ENCODE measurements around the gene SSH2. TPM values are rescaled to one million over a fixed set of nuclear protein-coding genes. Genes with fewer than 3 reads are reported as not detected.
"Not testable (repeated sequence)": the region's sequence is repeated elsewhere in the genome, so short reads cannot be mapped to it uniquely, and the experiment has no call there.

Gene SSH2
- total RNA-seq, 1 experiment from 2014 or later, result 22.9 TPM

DNA sequence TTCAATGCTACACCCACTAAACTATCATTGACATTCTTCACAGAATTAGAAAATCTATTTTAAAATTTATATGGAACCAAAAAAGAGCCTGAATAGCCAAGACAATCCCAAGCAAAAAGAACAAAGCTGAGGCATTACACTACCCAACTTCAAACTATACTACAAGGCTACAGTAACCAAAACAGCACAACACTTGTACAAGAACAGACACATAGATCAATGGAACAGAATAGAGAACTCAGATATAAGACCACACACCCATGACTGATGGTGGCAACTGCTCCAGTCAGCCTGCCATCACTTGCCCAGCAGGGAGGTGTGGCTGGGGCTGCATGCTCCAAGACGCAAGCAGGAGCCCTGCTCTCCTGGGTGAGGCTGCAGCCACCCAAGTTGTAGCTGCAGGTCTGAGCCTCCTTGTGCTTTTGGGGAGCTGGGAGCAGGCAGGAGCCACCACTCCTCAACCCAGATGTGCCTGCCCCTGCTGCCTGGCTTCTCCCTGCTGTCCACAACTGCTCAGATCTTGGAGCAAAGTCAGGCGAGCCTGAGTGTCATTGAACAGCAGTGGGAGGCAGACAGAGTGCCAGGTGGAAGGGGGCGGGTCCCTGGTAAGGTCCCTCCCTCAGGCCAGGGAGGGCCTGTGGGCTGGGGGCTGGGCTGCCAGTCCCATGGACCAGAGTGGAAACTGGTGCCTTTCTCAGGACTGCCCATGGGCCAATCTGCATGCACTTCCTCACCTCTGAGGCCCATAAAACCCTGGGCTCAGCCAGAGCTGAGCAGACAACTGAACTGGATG lies 24.7 kb downstream of the SSH2 start:
- Mint-ChIP-seq H3K36me3 (ENCODE audit: insufficient read depth, unreplicated experiment) (no peaks in the 10 kb centered on the region), H3K4me3 (ENCODE audit: low read depth, unreplicated experiment) (no peak overlapping the region), H3K27ac (ENCODE audit: unreplicated experiment) (no peak overlapping the region), H3K4me1 (ENCODE audit: low read depth, unreplicated experiment) (no peaks in the 10 kb centered on the region), H3K27me3 (ENCODE audit: unreplicated experiment) (no peaks in the 10 kb centered on the region), H3K9me3 (ENCODE audit: low read depth, unreplicated experiment) (peaks cover 9% of the 10 kb centered on the region)
- no peak for DNase-seq
- TF ChIP-seq, protein P1, sequence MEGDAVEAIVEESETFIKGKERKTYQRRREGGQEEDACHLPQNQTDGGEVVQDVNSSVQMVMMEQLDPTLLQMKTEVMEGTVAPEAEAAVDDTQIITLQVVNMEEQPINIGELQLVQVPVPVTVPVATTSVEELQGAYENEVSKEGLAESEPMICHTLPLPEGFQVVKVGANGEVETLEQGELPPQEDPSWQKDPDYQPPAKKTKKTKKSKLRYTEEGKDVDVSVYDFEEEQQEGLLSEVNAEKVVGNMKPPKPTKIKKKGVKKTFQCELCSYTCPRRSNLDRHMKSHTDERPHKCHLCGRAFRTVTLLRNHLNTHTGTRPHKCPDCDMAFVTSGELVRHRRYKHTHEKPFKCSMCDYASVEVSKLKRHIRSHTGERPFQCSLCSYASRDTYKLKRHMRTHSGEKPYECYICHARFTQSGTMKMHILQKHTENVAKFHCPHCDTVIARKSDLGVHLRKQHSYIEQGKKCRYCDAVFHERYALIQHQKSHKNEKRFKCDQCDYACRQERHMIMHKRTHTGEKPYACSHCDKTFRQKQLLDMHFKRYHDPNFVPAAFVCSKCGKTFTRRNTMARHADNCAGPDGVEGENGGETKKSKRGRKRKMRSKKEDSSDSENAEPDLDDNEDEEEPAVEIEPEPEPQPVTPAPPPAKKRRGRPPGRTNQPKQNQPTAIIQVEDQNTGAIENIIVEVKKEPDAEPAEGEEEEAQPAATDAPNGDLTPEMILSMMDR (IDR thresholded peaks at IDR 0.05; ENCODE audit: unreplicated experiment), result no peak
- CTCF ChIA-PET, result no interaction called here
- intact Hi-C loops (cut with micrococcal nuclease; ENCODE audit: unreplicated experiment), result no loop called here
- BruUV-seq (replicated peaks), result no TSS peak

DNA sequence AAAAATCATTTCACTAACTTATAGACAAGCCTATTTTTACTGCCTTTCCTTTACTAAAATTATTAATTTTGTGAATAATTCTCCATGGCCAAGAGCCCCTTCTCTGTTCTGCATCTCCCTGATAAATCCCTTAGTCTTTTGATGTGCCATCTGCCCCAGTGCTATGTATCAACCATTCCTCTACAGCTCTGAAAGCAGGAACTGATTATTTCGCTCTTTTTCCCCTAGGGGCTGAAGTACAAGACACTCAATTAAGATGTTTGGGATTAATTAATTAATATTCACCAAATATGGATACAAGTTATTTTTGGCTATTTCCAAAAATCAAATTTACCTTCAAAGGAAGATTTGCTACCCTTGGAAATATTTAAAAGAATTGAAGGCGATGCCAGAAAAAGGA lies 26.6 kb downstream of the SSH2 start:
- no peak overlapping the region for H3K27ac Mint-ChIP-seq (ENCODE audit: unreplicated experiment)
- H3K4me3 Mint-ChIP-seq (ENCODE audit: low read depth, unreplicated experiment), result no peak overlapping the region
- H3K4me1 Mint-ChIP-seq (ENCODE audit: low read depth, unreplicated experiment), result no peaks in the 10 kb centered on the region
- H3K9me3 Mint-ChIP-seq (ENCODE audit: low read depth, unreplicated experiment), result peaks cover 9% of the 10 kb centered on the region
- CTCF ChIA-PET, result no interaction called here
- TF ChIP-seq, protein P1 (IDR thresholded peaks at IDR 0.05; ENCODE audit: unreplicated experiment), result no peak
- no peaks in the 10 kb centered on the region for H3K27me3 Mint-ChIP-seq (ENCODE audit: unreplicated experiment)
- intact Hi-C loops (cut with micrococcal nuclease; ENCODE audit: unreplicated experiment), result no loop called here
- no TSS peak for BruUV-seq (replicated peaks)
- no peaks in the 10 kb centered on the region for H3K36me3 Mint-ChIP-seq (ENCODE audit: insufficient read depth, unreplicated experiment)
- DNase-seq, result no peak

DNA sequence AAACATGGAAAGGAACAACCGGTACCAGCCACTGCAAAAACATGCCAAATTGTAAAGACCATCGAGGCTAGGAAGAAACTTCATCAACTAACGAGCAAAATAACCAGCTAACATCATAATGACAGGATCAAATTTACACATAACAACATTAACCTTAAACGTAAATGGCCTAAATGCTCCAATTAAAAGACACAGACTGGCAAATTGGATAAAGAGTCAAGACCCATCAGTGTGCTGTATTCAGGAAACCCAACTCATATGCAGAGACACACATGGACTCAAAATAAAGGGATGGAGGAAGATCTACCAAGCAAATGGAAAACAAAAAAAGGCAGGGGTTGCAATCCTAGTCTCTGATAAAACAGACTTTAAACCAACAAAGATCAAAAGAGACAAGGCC lies 32.9 kb downstream of the SSH2 start:
- H3K36me3 Mint-ChIP-seq (ENCODE audit: insufficient read depth, unreplicated experiment); BruUV-seq (replicated peaks); intact Hi-C loops (cut with micrococcal nuclease; ENCODE audit: unreplicated experiment); DNase-seq; H3K27ac Mint-ChIP-seq (ENCODE audit: unreplicated experiment); CTCF ChIA-PET; H3K9me3 Mint-ChIP-seq (ENCODE audit: low read depth, unreplicated experiment); H3K4me3 Mint-ChIP-seq (ENCODE audit: low read depth, unreplicated experiment); H3K27me3 Mint-ChIP-seq (ENCODE audit: unreplicated experiment); H3K4me1 Mint-ChIP-seq (ENCODE audit: low read depth, unreplicated experiment): not testable (repeated sequence)

DNA sequence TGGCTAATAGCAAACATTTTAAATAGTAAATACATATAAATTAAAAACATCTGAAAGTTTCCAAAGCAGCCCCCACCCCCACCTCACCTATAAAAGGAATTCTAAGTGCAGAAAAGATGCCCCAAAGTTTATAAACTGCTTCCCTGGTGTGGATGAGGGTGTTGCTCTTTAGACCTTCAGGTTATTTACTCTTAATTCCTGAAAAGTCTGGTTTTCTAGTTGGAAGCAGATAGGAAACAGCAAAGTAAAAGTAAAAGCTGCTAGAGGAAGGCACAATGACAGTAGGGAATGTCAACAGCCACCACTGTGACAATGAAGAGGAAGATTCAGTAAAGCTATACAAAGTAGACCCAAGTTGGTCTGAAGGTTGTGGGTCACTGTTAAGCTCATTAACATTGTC lies 37.8 kb downstream of the SSH2 start:
- H3K36me3 Mint-ChIP-seq (ENCODE audit: insufficient read depth, unreplicated experiment), result no peaks in the 10 kb centered on the region
- H3K27ac Mint-ChIP-seq (ENCODE audit: unreplicated experiment), result no peak overlapping the region
- intact Hi-C loops (cut with micrococcal nuclease; ENCODE audit: unreplicated experiment), result no loop called here
- H3K27me3 Mint-ChIP-seq (ENCODE audit: unreplicated experiment), result no peaks in the 10 kb centered on the region
- TF ChIP-seq, protein P1 (IDR thresholded peaks at IDR 0.05; ENCODE audit: unreplicated experiment), result no peak
- no peaks in the 10 kb centered on the region for H3K4me1 Mint-ChIP-seq (ENCODE audit: low read depth, unreplicated experiment)
- no peak for DNase-seq
- no TSS peak for BruUV-seq (replicated peaks)
- no peaks in the 10 kb centered on the region for H3K9me3 Mint-ChIP-seq (ENCODE audit: low read depth, unreplicated experiment)
- no peak overlapping the region for H3K4me3 Mint-ChIP-seq (ENCODE audit: low read depth, unreplicated experiment)
- CTCF ChIA-PET, result no interaction called here

DNA sequence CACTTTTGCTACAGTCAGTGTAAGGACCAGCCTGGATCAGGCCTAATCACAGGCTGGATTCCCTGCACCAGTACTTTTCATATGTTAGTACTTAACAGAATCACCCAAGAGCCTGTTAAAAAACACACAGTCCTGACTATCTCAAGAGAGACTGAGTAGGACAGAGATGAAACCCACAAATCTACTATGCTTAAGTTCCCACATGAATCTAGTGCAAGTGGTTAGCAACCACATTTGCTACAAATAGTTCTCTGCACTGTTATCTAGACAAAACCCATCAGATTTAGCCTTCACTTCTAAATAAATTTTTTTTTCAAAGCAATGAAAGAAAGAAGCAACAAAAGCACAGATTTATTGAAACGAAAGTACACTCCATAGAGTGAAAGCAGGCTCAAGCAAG lies 38.9 kb downstream of the SSH2 start:
- Mint-ChIP-seq H3K4me1 (ENCODE audit: low read depth, unreplicated experiment) (no peaks in the 10 kb centered on the region), H3K9me3 (ENCODE audit: low read depth, unreplicated experiment) (no peaks in the 10 kb centered on the region), H3K27me3 (ENCODE audit: unreplicated experiment) (no peaks in the 10 kb centered on the region), H3K4me3 (ENCODE audit: low read depth, unreplicated experiment) (no peak overlapping the region), H3K27ac (ENCODE audit: unreplicated experiment) (no peak overlapping the region), H3K36me3 (ENCODE audit: insufficient read depth, unreplicated experiment) (no peaks in the 10 kb centered on the region)
- TF ChIP-seq, protein P1 (IDR thresholded peaks at IDR 0.05; ENCODE audit: unreplicated experiment), result no peak
- intact Hi-C loops (cut with micrococcal nuclease; ENCODE audit: unreplicated experiment), result no loop called here
- CTCF ChIA-PET, result no interaction called here
- BruUV-seq (replicated peaks), result no TSS peak
- no peak for DNase-seq

All from Calu3 (cell line).